GM18858 (cell line): ENCODE measurements around the gene PRR27.

ENCODE experiments used
- ATAC-seq: cut with Tn5 transposase; IDR thresholded peaks from one replicate; pipeline ENCODE4 v1.9.1; 2021; ENCODE audit not compliant: unreplicated experiment

The PRR27 gene

DNA sequence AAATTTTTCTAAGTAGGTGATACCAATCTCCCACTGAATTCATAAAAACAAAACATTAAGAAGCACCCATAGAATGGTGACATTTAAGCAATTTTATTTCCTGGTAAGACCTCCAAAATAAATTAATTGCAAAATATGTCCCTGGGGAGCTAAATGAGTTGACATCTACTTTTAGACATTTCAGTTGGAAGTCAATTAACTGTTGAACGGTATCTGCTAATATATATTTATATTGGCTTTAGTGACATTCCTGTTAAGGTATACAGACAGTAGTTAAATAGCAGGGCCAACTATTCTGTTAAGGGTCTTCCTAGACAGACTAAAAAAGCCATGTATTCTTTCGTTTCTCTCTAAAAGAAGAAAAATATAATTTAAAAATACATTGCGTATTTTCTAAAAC lies at the start of gene PRR27:
Gene PRR27 (plus strand): TSS at position 301 of the 400 bp plus-strand sequence. CDS start 139 bp downstream, outside the sequence.
- ATAC-seq: no peak

DNA sequence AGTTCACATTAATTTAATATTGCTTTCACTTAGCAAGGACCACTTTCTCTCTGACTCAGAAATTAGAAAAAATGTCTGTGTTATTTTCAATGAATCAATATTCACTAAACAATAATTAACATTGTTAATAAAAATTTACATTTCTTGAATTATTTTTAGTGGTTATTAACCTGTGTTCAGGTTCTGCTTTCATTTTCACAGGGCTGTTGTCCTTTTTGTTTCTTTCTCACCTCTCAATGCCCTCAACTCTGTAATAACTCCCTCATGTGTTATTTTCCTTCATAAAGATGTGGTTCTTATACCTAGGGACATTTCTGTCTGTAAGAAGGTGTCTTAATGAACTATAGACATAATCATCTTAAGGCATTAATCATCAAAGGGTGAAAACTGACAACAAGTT lies 43.1 kb upstream of the PRR27 start:
- no peak for ATAC-seq

DNA sequence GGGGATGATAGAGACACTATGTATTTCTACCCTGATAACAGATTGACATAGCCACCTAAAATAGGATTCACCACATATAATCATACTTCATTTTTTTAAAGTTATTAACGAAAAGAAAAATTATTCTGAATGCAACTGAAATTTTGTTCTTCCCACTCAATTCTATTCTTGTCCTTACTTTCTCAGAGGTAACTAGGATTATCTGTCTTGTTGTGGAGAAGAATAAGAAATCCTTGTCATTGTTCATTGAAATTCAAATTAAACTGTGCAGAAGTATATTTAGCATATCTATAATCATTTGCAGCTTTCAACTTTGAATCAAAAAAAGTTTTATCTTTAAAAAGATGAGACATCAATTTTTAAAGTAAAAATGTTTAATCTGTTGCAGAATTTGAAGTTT lies 40.4 kb upstream of the PRR27 start:
- no peak for ATAC-seq

DNA sequence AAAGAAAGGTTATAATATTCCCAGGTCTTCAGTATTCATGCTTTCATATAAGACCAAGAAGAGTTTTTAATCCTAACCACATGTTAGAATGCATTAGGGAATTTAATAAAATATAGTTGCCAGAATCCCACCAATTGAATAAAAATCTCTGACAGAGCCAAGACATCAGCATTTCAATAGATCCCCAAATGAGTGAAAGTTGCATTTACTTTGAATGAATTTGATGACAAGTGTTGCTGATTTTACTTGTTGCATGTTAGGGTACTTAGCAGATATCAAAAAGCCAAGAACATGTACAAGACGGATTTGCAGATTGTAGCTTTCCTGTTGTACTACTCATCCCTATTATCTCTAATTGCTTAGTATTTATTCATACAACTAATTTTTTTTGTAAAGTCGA lies 39.9 kb upstream of the PRR27 start:
- no peak for ATAC-seq

DNA sequence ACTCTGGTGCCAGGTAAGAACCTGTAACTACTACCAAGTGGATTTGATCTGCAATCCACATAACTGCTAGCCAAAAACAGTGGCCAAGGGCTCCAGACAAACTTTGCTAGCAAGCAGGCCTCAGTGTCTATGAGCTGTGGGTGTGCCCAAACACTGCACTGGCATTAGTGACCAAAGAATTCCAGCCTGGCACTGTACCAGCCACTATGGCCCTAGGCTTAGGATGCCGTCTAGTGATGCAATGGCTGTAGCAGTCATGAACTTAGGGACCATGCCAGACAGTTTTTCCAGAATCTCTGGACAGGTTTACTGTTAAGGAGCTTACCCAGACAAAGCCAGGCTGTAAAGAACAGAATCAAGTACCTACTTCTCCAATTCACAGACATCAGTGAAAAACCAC lies 33.7 kb upstream of the PRR27 start:
- no peak for ATAC-seq

DNA sequence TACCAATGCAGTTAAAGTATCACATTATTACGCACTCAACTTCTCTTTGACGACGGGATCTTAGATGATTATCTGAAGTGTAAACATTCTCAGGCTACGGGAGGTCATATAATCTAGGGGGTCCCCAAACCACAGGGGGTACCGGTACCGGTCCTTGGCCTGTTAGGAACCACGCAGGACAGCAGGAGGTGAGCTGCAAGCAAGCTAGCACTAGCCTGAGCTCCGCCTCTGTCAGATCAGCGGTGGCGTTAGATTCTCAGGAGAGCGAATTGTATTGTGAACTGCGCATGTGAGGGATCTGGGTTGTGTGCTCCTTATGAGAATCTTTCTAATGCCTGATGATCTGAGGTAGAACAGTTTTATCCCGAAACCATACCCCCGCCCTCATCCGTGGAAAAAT lies 20.6 kb upstream of the PRR27 start:
- ATAC-seq: no peak

DNA sequence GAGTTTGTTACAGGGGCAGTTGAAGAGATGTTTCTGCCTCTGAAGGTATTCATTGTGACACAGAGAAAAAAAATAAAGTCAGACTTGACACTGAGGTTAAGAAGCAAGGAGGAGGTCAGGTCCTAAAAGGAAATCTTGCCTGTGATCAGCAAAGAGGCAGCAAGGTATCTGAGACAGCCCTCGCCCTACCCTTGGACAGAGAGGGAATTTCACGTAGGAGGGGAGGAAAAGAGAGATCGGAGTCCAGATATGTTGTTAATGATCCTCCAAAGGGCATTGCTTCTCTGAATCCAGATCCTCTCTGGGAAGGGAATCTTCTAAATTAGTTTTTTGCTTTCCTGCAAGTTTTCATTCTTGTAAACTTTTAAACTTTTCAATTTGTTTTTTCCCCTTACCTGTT lies 15.3 kb upstream of the PRR27 start:
- ATAC-seq: no peak

DNA sequence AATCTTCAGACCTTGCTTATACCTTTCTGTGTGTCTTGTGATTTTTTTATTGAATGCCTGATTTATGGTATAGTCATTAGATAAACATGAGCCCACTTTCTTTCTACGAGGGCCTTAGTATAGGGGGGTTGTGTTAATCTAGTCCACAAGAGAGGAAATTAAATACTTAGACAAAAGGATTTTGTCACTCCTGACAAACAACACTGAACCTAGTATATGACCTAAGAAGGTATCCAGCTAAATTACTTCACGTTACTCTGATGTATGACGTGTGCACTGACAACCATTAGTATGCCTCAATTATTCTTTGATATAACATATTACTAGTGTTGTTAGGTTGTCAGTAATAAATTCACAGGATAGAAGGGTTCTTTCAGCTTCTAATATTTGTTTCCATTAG lies 2.8 kb upstream of the PRR27 start:
- no peak for ATAC-seq

DNA sequence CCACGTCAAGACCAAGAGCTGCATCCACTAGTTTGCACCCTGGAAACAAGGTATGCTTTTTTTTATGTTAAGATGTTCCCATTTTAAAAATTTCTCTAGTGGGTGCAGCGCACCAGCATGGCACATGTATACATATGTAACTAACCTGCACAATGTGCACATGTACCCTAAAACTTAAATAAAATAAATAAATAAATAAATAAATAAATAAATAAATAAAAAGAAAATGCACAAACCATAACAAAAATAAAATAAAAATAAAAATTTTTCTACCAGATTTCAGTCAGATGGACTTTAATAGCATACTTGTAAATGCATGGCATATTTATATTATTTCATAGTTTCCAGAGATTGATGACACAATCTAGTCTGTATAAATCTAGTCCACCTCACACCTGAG lies 1.9 kb upstream of the PRR27 start:
- no peak for ATAC-seq

DNA sequence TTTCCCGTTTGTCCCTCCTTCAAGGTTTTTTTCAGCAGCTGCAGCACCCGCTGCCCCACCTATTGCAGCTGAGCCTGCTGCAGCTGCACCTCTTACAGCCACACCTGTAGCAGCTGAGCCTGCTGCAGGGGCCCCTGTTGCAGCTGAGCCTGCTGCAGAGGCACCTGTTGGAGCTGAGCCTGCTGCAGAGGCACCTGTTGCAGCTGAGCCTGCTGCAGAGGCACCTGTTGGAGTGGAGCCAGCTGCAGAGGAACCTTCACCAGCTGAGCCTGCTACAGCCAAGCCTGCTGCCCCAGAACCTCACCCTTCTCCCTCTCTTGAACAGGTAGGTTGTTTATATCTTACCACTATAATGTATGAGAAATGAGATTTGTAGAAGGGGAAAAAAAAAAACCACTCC lies 4.5 kb downstream of the PRR27 start:
- ATAC-seq: no peak

DNA sequence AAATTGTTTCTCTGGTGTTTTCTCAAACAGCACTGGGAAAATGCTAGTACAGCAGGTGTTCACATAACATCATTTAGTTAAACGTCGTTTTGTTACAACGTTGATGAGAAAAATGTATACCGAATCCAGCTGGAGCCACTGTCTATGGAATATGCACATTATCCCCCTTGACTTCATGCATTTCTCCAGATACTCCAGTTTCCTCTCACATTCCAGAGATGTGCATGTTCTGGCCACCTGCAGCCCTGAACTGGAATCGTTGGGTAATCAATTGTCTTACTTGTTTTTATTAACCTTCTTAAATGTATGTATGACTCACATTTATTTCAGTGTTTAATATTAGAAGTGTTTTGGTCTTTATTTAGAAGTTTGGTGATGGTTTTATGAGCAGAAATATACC lies 23.1 kb downstream of the PRR27 start:
- ATAC-seq: no peak

DNA sequence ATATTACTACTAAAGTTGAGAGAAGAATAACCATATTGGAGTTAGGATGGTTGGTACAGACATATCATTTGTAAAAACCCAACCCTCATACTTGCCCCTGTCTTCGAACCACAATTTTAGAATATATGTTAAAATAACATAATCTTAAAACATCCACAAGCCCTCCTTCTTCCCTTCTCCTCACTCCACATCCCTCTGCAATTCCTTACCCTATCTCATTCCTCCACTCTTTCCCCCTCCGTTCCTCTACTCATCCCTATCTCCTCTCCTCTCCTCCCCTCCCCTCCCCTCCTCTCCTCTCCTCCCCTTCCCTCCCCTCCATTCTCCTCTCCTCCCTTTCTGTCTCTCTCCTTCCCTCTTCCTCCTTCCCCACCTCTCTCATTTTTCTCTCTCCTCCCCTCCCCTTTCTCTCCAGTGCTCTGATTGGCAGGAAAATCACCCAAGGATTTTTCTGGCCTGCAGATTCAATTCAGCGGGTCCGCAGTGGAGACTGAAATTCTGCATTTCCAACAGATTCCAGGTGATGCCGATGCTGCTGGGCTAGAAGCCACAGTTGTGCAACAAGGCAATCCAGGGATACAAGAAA lies 24.1 kb downstream of the PRR27 start:
- ATAC-seq: no peak

DNA sequence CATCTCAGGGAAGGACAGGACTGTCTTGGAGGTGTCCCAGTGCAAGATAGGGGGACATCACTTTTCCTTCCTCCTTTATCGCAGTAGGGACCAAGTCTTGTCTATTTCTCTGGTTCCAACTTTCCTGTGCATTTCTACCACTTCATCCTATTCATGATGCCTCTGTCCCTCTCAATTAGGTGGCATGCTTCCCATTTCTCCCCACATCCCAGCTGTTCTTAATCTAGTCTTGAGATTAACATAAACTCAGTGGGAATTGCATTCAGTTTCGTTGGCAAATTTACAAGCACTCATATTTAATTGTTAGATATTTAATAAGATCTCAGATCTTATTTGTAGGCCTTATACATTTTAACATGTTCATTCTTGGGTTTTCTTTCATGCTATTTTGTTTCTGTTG lies 25.8 kb downstream of the PRR27 start:
- ATAC-seq: no peak

DNA sequence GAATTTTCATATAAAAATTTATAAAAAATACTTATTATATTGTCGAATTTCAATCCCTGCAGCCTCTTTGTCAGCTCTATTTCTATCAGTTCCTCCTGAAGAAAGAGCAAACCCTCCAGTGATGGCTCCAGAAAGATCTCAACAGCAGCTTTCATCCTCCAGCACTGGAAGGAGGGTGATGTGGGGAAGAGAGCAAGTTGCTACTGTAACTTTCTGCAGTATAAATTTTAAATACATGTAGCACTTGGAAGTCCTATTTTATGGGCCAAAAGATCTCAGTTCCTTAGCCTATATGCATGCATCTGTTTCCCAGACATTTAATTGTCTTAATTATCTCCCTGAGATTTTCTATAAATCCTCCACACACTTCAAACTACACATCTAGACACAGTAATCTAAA lies 27.8 kb downstream of the PRR27 start:
- ATAC-seq: no peak

DNA sequence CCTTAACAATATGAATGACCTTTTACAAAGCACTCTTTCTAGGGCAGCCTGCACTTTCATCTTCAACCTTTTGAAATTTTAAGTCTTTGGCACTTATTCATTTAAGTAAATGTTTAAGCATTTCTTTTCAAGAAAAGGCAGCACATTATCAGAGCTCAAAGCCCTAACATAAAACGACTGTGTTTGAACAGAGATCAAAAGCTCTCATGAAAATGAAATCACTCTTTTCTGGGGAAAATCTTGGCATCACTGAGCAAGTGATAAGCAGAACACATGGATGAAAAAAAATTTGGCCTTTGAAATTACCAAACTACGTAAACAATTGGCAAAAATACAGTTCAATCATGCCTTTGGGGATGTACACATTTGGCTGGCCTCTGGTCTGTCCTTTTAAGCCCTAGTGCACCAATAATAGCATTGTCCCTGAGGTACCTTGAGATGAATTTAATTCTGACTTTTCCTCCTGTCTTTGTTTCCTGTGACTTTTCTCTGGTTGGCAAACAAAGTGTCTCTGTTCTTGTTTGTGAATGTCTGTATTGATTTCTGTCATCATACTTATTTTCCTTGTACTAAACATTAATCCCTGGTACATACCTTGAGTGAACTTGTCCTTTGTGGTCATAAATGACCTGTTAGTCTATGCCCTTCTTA lies 28.6 kb downstream of the PRR27 start:
- ATAC-seq: no peak

DNA sequence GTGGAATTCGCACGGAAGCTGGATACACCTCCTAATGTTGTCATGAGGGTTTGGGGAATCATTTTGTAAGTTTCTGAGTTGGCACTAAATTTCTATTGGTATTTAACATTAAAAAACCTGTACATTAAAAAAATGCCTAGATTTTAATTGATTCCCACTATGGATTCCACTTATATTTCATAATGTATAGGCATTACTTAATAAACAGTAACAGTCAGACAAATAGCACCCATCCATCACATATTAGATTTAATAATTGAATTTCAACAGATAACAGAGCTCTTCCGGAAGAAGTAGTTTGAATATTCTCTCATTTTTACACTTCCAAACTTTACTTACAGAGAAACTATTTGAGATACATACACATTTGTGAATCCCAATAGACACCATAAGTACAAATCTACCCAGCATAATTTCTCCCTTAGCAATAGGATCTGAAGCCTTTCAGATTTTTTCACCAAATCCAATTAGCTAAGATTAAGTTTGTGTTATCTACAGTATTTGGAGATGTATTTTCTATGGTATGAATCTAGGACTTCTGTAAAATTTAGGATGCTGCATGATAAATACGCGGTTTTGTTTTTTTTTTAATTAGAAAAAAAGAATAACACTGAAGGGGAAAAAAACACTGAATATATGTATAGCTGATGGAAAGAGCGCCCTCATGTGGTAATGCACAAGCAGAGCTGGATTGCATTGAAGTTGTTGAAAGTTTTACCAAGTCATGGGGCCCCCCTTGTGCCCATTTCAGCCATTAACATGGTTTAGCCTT lies 29.3 kb downstream of the PRR27 start:
- ATAC-seq: peak; percentile 74

DNA sequence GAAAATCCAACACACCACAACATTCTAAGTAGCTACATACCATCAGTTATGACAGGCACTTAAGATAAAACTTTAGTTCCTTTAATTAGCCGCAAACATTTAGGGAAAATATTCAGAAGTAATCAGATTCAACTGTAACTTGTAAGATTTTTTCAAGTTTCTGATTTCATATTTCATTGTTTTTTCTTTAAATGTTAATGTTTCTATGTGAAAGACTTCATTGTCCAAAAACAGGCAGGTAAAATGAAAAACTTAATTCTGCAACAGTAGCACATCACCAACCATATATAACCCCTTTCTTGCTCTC lies 29.9 kb downstream of the PRR27 start:
- ATAC-seq: no peak

DNA sequence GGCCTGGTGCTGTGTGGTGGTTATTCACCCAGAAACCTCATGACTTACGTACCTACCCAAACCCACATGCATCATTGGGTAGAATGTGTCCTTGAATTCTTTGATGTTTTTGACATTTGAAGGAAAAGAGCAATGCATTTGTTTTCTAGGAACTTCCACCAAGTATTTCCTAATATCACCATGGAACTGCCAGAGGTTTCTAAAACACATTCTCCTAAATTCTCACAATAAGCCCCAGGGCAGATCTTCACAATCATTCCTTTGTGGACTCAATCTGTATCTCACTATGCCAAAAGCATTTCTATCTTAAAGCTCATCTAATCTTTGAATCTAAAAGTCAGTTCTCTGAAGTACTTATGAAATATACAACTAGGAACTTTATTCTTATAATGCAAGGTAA lies 33.2 kb downstream of the PRR27 start:
- no peak for ATAC-seq

DNA sequence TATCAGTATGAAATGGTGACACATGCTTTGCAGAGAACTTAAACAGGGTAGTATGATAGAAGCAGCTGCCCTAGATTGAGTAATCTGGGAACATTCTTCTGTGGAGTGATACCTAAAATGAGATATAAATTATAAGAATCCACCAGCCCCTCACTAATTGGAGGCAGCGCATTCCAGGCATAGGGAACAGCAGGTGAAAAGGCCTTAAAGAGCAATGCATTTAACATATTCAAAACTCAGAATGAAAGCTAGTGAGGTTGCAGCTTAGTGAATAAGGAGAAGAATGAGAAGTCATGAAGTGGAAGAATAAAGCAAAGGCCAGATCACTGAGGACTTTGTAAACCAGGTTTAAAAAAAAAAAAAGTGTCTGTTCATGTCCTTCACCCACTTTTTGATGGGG lies 36.5 kb downstream of the PRR27 start:
- no peak for ATAC-seq

DNA sequence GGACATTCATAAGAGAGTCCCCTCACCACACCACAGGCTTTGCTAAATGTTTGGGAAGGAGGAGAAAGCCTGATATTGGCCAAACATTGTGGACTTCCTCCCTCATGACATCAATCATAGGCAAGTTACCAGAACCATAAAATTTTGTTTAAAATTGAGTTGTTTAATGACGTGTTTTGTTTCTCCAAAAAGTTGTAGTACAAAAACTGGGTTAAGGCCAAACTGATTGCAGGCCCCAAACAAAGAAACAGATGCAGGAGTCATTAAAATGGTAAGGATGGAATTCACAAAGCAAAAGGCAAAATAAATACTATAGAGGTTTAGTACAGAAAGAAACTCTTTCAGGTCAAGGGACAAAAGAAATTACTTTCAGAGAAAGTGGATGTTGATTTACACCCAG lies 37.6 kb downstream of the PRR27 start:
- no peak for ATAC-seq

DNA sequence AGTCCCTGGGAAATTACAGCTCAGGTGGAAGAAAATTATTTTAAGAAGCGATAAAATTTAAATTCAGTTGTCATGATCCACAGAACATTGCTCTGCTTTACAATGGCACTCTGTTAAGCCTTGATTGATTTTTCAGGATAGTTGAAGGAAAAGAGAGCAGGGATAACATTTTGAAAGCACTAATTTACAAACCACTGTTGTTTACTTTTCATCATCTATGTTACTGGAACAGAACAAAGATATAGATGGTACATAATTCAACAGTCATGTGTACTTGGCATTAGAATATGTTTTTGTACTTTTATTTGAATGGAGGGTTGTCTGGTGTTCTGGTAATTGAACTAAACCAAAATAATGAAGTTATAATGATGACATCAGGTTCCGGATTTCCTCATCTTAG lies 38.9 kb downstream of the PRR27 start:
- no peak for ATAC-seq

DNA sequence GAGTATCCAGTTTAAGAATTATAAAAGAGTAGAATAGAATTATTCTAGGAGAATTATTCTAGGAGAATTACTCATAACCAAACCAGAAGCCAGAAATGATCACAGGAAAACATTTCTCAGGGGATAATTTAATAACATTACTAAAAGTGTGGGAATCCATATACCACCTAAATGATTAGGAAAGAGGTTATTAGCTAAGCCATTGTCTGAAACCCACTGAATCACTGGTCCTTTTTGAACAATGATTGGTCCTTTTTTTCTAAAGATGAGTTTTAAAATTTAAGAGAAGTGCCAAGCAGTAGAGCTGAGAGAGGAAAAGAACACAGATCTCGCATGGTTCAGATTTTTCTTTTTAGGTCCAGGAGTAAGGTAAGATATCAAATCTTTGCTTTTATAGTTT lies 41.4 kb downstream of the PRR27 start, which contains the start of gene ODAM:
Gene ODAM (plus strand): TSS at position 301 of the 400 bp plus-strand sequence. CDS start 819 bp downstream, outside the sequence.
- no peak for ATAC-seq

DNA sequence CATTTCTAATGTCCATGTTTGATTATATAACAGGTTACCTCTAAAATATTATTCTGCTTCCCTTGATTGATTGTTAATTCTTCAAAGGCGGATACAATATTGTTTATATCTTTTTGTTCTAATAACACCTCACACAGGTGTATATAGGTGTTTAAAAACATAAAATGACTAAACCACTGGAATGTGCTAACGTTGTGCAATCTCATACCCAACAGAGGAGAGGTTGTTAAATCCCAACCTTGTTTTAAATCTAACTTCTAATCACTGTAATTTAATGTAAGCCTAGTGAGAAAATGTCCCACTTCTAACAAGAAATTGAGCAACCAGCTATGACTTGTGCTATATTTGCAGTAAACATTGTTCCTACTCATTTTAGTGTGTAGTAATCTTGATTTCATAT lies 42.8 kb downstream of the PRR27 start:
- no peak for ATAC-seq
